Gastroesophageal sphincter (tissue), 3 donors: Measurements from ENCODE around the gene AGA.

Source experiments
- EP300 ChIP-seq: sonication (generic); formaldehyde crosslinking; IDR thresholded peaks from one replicate; pipeline ENCODE4 v1.6.1; 2017; ENCODE audit warnings: antibody characterized with exemption, mild to moderate bottlenecking
- POLR2A ChIP-seq, 2 donors: fragments of 450-650 bp; IDR thresholded peaks; one replicate each; pipeline ENCODE4 v1.6.1; 2017; ENCODE audit warnings: antibody characterized with exemption in 2 of 2, mild to moderate bottlenecking in 2 of 2, moderate library complexity in 1 of 2
- TF ChIP-seq, protein P1 (sequence below), 4 experiments: fragments of 200-600 bp in 2 of 4; fragments of 450-650 bp in 2 of 4; sonication (generic) in 1 of 4; IDR thresholded peaks; one replicate each; pipeline ENCODE4 v1.5.1; 2017 to 2019; ENCODE audit warnings: antibody characterized with exemption in 4 of 4, mild to moderate bottlenecking in 2 of 4, moderate library complexity in 2 of 4

DNA sequence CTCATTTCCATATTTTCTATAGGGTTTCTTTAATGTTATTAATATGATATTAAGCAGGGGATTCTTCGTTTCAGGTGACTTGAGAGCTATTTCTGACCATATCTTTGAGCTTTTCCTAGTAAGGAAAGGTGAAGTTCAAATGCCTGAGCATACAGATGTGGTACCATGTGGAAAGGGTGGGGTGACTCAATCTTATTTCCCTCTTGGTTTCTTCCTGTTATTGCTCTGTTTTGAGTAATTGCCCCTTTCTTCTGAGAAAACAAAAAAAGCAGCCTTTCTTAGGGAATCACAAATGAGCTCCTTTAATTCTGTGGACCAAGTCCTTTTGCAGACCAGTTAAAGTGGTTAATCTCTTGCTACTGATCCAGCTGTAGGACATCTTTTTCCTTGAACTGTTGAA is 41.0 kb upstream of the AGA start:
- TF ChIP-seq, protein P1, sequence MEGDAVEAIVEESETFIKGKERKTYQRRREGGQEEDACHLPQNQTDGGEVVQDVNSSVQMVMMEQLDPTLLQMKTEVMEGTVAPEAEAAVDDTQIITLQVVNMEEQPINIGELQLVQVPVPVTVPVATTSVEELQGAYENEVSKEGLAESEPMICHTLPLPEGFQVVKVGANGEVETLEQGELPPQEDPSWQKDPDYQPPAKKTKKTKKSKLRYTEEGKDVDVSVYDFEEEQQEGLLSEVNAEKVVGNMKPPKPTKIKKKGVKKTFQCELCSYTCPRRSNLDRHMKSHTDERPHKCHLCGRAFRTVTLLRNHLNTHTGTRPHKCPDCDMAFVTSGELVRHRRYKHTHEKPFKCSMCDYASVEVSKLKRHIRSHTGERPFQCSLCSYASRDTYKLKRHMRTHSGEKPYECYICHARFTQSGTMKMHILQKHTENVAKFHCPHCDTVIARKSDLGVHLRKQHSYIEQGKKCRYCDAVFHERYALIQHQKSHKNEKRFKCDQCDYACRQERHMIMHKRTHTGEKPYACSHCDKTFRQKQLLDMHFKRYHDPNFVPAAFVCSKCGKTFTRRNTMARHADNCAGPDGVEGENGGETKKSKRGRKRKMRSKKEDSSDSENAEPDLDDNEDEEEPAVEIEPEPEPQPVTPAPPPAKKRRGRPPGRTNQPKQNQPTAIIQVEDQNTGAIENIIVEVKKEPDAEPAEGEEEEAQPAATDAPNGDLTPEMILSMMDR (IDR thresholded peaks at IDR 0.05), result no peak
- TF ChIP-seq EP300 (no peak), POLR2A (IDR thresholded peaks at IDR 0.05) (no peak)
